Activated CD8-positive, alpha-beta T cell treated with anti-CD3 and anti-CD28 coated beads, Interleukin-2, amount 10 ng/mL, durations not matched to agents 7 days and 5 days (primary cell): Measurements from ENCODE around the gene MINK1. TPM values are rescaled to one million over a fixed set of nuclear protein-coding genes. Genes with fewer than 3 reads are reported as not detected.

Source experiments
- ATAC-seq: fragments of 150-1000 bp; cut with Tn5 transposase; one replicate; pipeline ENCODE4 v1.10.0; 2021; ENCODE audit warnings: moderate library complexity
- CTCF ChIA-PET: fragments of 350-600 bp; sonication (Branson Sonifier 250); formaldehyde crosslinking; loops from one replicate; lab custom pipeline; 2021; ENCODE audit warnings: antibody characterized with exemption; lab: Charles Lee
- POLR2A ChIA-PET: fragments of 350-600 bp; sonication (Branson Sonifier 250); formaldehyde crosslinking; loops from one replicate; lab custom pipeline; 2021; ENCODE audit warnings: antibody characterized with exemption; lab: Charles Lee
- DNase-seq: peaks from one replicate; pipeline ENCODE4 v3.0.0-alpha.2; 2020
- H3K27ac Mint-ChIP-seq: one replicate; pipeline ENCODE4 v1.8.0; 2021; ENCODE audit warnings: mild to moderate bottlenecking, mixed read lengths
- H3K27me3 Mint-ChIP-seq: one replicate; pipeline ENCODE4 v1.8.0; 2021; ENCODE audit warnings: low read depth, mixed read lengths
- H3K36me3 Mint-ChIP-seq: one replicate; pipeline ENCODE4 v1.8.0; 2021; ENCODE audit warnings: low read depth, mixed read lengths
- H3K4me1 Mint-ChIP-seq: one replicate; pipeline ENCODE4 v1.8.0; 2021; ENCODE audit warnings: low read depth, mixed read lengths
- H3K4me3 Mint-ChIP-seq: one replicate; pipeline ENCODE4 v1.8.0; 2021; ENCODE audit warnings: mild to moderate bottlenecking, mixed read lengths
- H3K9me3 Mint-ChIP-seq: one replicate; pipeline ENCODE4 v1.8.0; 2022; ENCODE audit warnings: mixed read lengths; ENCODE audit not compliant: insufficient read depth
- total RNA-seq, 2 experiments: library from RNA; stranded (reverse); gene quantifications; one replicate each; pipeline ENCODE4 v1.2.3, GENCODE V29; 2021

The MINK1 gene
- total RNA-seq, 2 experiments from 2014 or later = 68.1 to 73.2 TPM

DNA sequence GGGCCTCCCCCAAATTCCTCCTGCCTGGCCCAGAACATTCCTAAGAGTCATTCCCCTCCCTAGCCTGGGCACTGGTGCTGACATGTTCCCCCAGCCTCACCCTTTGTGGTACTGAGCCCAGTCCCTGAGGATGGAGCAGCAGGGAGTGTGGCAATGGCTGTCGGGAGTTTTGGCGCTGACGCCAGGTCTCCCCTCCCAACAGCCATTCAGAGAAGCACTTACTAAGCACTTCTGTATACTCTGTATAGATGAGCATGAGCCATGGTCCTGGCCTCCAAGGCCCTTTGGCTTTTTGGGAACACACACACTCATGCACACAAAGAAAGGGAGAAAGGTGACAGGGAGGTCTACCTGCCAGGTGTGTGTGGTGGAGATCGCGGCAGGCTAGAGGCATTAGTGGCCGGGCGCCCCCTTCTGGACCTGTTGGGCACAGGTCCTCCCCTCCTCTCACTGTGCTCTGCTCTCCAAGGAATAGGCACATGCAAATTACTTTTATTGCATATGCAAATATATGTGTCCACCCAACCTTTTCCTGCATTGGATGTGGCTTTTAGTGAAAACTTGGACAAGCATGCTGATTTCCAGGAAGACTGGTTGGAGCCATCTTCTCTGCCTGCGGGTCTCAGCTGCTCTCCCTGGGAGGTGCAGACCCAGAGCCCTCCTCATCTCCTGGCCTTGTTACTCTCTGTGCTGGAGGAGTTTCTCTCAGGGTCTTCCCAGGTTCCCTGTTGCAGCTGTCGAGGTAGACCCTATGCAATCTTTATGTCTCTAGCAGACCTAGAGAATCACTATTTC is 48.8 kb downstream of the MINK1 start:
- no peaks in the 10 kb centered on the region for H3K27me3 Mint-ChIP-seq
- H3K9me3 Mint-ChIP-seq = no peaks in the 10 kb centered on the region
- no peaks in the 10 kb centered on the region for H3K4me1 Mint-ChIP-seq
- H3K4me3 Mint-ChIP-seq = no peak overlapping the region
- H3K27ac Mint-ChIP-seq = peak overlapping the region; percentile 39
- ChIA-PET POLR2A (interaction anchor here (0.9 kb wide), 1 partner anchor 21 kb away, joined by 3 read pairs; no protein-coding TSS in a partner anchor), CTCF (interaction anchor here (0.7 to 1.7 kb wide), 10 partner anchors 12 to 172 kb away, joined by 3 to 4 read pairs (median 3); partner anchors contain the start of genes ARRB2 and C17orf107)
- peak; percentile 73 for DNase-seq
- H3K36me3 Mint-ChIP-seq = peaks cover 17% of the 10 kb centered on the region
- ATAC-seq = peak; percentile 88

GRCh38 chr17:4884489-4884888 is 51.3 kb downstream of the MINK1 start:
- DNase-seq (no peak), ATAC-seq (no peak)
- Mint-ChIP-seq H3K27ac (no peak overlapping the region), H3K27me3 (no peaks in the 10 kb centered on the region), H3K9me3 (no peaks in the 10 kb centered on the region), H3K4me3 (no peak overlapping the region), H3K4me1 (no peaks in the 10 kb centered on the region), H3K36me3 (peaks cover 18% of the 10 kb centered on the region)
- ChIA-PET POLR2A (no interaction called here), CTCF (interaction anchor here (1.7 to 2.6 kb wide), 2 partner anchors 25 to 94 kb away, joined by 3 to 6 read pairs; no protein-coding TSS in a partner anchor)

- ATAC-seq (no peak), DNase-seq (no peak)
- ChIA-PET CTCF (interaction anchor here (2.8 kb wide), 1 partner anchor 97 kb away, joined by 10 read pairs; the partner anchor contains the start of gene GLTPD2), POLR2A (no interaction called here)
- H3K4me3 Mint-ChIP-seq = no peak overlapping the region
- no peaks in the 10 kb centered on the region for H3K9me3 Mint-ChIP-seq
- no peaks in the 10 kb centered on the region for H3K4me1 Mint-ChIP-seq
- H3K27ac Mint-ChIP-seq = no peak overlapping the region
- no peaks in the 10 kb centered on the region for H3K27me3 Mint-ChIP-seq
- peaks cover 25% of the 10 kb centered on the region for H3K36me3 Mint-ChIP-seq
Observed at GRCh38 chr17:4886830-4887229, 53.7 kb downstream of the MINK1 start.

DNA sequence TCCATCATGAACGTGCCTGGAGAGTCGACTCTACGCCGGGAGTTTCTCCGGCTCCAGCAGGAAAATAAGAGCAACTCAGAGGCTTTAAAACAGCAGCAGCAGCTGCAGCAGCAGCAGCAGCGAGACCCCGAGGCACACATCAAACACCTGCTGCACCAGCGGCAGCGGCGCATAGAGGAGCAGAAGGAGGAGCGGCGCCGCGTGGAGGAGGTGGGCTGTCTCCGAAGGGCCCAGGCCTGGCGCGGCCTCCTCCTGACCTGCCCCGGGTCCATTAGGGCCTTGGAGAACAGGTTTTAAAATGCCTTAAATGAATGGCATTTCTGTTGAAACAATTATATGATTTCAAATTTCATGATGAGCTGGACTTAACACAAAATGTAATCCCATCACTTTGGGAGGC is 54.4 kb downstream of the MINK1 start:
- POLR2A ChIA-PET = no interaction called here
- CTCF ChIA-PET = interaction anchor here (1.5 to 2.8 kb wide), 3 partner anchors 12 to 157 kb away, joined by 3 to 10 read pairs (median 5); partner anchors contain the start of genes C17orf107 and GLTPD2
- H3K9me3 Mint-ChIP-seq = no peaks in the 10 kb centered on the region
- H3K4me3 Mint-ChIP-seq = no peak overlapping the region
- H3K27me3 Mint-ChIP-seq = no peaks in the 10 kb centered on the region
- H3K36me3 Mint-ChIP-seq = peaks cover 25% of the 10 kb centered on the region
- no peak for ATAC-seq
- no peaks in the 10 kb centered on the region for H3K4me1 Mint-ChIP-seq
- H3K27ac Mint-ChIP-seq = no peak overlapping the region
- DNase-seq = no peak

DNA sequence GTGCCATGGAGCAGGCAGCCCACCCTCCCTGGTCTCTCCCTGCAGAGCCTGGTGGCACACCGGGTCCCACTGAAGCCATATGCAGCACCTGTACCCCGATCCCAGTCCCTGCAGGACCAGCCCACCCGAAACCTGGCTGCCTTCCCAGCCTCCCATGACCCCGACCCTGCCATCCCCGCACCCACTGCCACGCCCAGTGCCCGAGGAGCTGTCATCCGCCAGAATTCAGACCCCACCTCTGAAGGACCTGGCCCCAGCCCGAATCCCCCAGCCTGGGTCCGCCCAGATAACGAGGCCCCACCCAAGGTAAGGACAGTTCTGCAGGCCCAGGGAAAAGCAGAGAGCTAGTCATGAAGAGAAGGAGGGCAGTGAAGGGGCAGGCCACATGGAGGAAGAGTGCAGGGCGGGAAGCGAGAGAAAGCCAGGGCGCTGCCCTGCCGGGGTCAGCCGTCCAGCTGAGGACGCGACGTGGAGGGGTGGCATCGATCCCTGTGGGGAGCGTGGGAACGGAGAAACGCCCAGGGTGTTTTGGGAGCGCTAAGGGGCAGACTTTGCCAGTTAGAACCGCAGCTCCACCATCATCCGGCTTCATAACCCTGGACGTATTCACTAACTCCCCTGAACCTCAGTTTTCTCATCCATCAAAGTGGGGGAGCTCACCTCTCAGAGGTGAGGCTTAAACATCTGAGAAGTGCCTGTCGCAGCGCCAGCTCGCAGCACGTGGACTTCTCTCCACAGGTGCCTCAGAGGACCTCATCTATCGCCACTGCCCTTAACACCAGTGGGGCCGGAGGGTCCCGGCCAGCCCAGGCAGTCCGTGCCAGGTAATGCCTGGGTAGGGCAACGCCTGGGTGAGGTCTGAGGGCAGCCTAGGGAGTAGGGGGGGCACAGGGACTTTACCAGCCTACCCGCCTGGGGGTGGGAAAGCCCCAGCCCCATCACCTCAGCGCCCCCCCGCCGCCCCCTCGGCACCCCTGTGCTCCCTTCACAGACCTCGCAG is 58.6 kb downstream of the MINK1 start:
- no peaks in the 10 kb centered on the region for H3K27me3 Mint-ChIP-seq
- no peak overlapping the region for H3K27ac Mint-ChIP-seq
- H3K9me3 Mint-ChIP-seq = no peaks in the 10 kb centered on the region
- POLR2A ChIA-PET = no interaction called here
- no peak overlapping the region for H3K4me3 Mint-ChIP-seq
- DNase-seq = no peak
- H3K4me1 Mint-ChIP-seq = no peaks in the 10 kb centered on the region
- no peak for ATAC-seq
- CTCF ChIA-PET = interaction anchor here (1.3 kb wide), 1 partner anchor 12 kb away, joined by 3 read pairs; no protein-coding TSS in a partner anchor
- peaks cover 27% of the 10 kb centered on the region for H3K36me3 Mint-ChIP-seq

GRCh38 chr17:4892499-4893221 is 59.5 kb downstream of the MINK1 start:
- H3K27ac Mint-ChIP-seq = no peak overlapping the region
- ATAC-seq (no peak), DNase-seq (no peak)
- H3K4me1 Mint-ChIP-seq = no peaks in the 10 kb centered on the region
- H3K4me3 Mint-ChIP-seq = no peak overlapping the region
- peaks cover 29% of the 10 kb centered on the region for H3K36me3 Mint-ChIP-seq
- CTCF ChIA-PET = no interaction called here
- no peaks in the 10 kb centered on the region for H3K27me3 Mint-ChIP-seq
- H3K9me3 Mint-ChIP-seq = no peaks in the 10 kb centered on the region
- POLR2A ChIA-PET = interaction anchor here (1.0 kb wide), 1 partner anchor 102 kb away, joined by 3 read pairs; no protein-coding TSS in a partner anchor

GRCh38 chr17:4893272-4893671 is 60.1 kb downstream of the MINK1 start:
- Mint-ChIP-seq H3K27me3 (no peaks in the 10 kb centered on the region), H3K36me3 (peaks cover 29% of the 10 kb centered on the region), H3K27ac (no peak overlapping the region), H3K4me1 (no peaks in the 10 kb centered on the region), H3K4me3 (no peak overlapping the region), H3K9me3 (no peaks in the 10 kb centered on the region)
- ChIA-PET CTCF (no interaction called here), POLR2A (interaction anchor here (1.0 kb wide), 1 partner anchor 103 kb away, joined by 3 read pairs; no protein-coding TSS in a partner anchor)
- ATAC-seq = no peak
- DNase-seq = no peak

GRCh38 chr17:4893721-4894560 is 60.8 kb downstream of the MINK1 start:
- Mint-ChIP-seq H3K4me1 (peaks cover 3% of the 10 kb centered on the region), H3K4me3 (no peak overlapping the region), H3K27me3 (no peaks in the 10 kb centered on the region), H3K9me3 (no peaks in the 10 kb centered on the region), H3K36me3 (peaks cover 28% of the 10 kb centered on the region), H3K27ac (no peak overlapping the region)
- ChIA-PET CTCF (interaction anchor here (1.0 kb wide), 1 partner anchor 9 kb away, joined by 4 read pairs; the partner anchor contains the start of gene CHRNE), POLR2A (no interaction called here)
- ATAC-seq = no peak
- no peak for DNase-seq

DNA sequence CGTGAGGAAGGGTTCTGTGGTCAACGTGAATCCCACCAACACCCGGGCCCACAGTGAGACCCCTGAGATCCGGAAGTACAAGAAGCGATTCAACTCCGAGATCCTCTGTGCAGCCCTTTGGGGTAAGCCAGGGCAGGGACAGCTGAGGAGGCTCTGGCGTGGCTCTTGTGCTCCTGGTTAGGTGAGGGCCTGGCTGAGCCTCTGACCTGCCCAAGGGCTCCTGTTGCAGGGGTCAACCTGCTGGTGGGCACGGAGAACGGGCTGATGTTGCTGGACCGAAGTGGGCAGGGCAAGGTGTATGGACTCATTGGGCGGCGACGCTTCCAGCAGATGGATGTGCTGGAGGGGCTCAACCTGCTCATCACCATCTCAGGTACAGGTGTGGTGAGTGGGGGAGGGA is 62.0 kb downstream of the MINK1 start:
- Mint-ChIP-seq H3K4me3 (no peak overlapping the region), H3K27me3 (peaks cover 2% of the 10 kb centered on the region), H3K9me3 (no peaks in the 10 kb centered on the region), H3K36me3 (peaks cover 26% of the 10 kb centered on the region), H3K27ac (no peak overlapping the region), H3K4me1 (peaks cover 11% of the 10 kb centered on the region)
- ChIA-PET CTCF (interaction anchor here (1.0 kb wide), 1 partner anchor 8 kb away, joined by 4 read pairs; the partner anchor contains the start of gene CHRNE), POLR2A (no interaction called here)
- ATAC-seq = no peak
- DNase-seq = no peak

DNA sequence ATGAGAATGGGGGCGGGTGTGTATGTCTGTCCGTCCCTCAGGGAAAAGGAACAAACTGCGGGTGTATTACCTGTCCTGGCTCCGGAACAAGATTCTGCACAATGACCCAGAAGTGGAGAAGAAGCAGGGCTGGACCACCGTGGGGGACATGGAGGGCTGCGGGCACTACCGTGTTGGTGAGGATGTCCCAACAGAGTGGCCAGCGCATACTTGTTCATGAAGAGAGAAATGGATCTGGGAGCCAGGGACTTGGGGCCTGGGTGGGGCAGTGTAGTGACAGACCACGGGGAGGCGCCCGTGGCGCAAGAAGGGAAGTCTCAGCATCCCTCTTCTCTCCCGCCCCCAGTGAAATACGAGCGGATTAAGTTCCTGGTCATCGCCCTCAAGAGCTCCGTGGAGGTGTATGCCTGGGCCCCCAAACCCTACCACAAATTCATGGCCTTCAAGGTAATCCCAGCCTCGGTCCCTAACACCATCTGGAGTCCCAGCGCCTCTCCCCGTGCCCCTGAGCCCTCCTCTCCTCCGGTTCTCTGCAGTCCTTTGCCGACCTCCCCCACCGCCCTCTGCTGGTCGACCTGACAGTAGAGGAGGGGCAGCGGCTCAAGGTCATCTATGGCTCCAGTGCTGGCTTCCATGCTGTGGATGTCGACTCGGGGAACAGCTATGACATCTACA is 62.7 kb downstream of the MINK1 start:
- Mint-ChIP-seq H3K4me3 (no peak overlapping the region), H3K27ac (no peak overlapping the region), H3K9me3 (no peaks in the 10 kb centered on the region), H3K4me1 (peaks cover 14% of the 10 kb centered on the region), H3K27me3 (peaks cover 4% of the 10 kb centered on the region), H3K36me3 (peaks cover 24% of the 10 kb centered on the region)
- CTCF ChIA-PET = no interaction called here
- POLR2A ChIA-PET = no interaction called here
- no peak for DNase-seq
- ATAC-seq = no peak
